PFSK-1 (cell line): ENCODE data around the gene LSR.

Source experiments
- FOXP2 ChIP-seq: optimal IDR thresholded peaks from 2 replicates; pipeline ENCODE3; 2011; ENCODE audit warnings: borderline replicate concordance, control low read depth, inconsistent platforms; ENCODE audit not compliant: insufficient read depth; ENCODE audit errors: extremely low read length, extremely low read depth
- POLR2AphosphoS5 ChIP-seq: IDR thresholded peaks from 2 replicates; pipeline ENCODE4 v1.6.1; 2012; ENCODE audit warnings: low read depth, mild to moderate bottlenecking, control low read depth, low read length, moderate library complexity
- SIN3A ChIP-seq: IDR thresholded peaks from 2 replicates; pipeline ENCODE4 v1.6.1; 2012; ENCODE audit warnings: mild to moderate bottlenecking, low read length, moderate library complexity, borderline replicate concordance; ENCODE audit not compliant: insufficient read depth
- TAF1 ChIP-seq: IDR thresholded peaks from 2 replicates; pipeline ENCODE4 v1.6.1; 2012; ENCODE audit warnings: low read length, control low read depth, borderline replicate concordance; ENCODE audit not compliant: insufficient read depth
- TF ChIP-seq, protein P1 (sequence below), 2 experiments: IDR thresholded peaks; 2 replicates each; pipeline versions ENCODE4 v1.6.1 to v1.8.0; 2011 to 2012; ENCODE audit warnings: low read depth in 2 of 2, low read length in 2 of 2, control low read depth in 1 of 2, inconsistent platforms in 1 of 2, mild to moderate bottlenecking in 1 of 2, moderate library complexity in 1 of 2; ENCODE audit not compliant: insufficient read depth in 1 of 2

DNA sequence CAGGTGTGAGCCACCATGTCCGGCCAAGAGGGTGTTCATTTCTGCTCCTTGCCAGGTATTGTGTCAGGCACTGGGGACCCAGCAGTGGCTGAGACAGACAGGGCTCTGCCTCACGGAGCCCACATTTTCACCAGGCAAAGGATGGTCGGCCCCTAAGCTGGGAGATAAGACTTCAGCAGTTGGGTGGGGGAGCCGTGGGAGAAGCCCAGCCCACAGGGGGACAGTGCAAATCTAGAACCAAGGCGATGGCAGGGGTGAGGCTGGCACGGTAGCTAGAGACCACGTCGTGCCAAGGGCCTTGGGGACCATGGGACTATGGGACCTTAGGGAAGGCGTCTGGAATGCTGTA lies 8.3 kb downstream of the LSR start:
- TF ChIP-seq, protein P1, sequence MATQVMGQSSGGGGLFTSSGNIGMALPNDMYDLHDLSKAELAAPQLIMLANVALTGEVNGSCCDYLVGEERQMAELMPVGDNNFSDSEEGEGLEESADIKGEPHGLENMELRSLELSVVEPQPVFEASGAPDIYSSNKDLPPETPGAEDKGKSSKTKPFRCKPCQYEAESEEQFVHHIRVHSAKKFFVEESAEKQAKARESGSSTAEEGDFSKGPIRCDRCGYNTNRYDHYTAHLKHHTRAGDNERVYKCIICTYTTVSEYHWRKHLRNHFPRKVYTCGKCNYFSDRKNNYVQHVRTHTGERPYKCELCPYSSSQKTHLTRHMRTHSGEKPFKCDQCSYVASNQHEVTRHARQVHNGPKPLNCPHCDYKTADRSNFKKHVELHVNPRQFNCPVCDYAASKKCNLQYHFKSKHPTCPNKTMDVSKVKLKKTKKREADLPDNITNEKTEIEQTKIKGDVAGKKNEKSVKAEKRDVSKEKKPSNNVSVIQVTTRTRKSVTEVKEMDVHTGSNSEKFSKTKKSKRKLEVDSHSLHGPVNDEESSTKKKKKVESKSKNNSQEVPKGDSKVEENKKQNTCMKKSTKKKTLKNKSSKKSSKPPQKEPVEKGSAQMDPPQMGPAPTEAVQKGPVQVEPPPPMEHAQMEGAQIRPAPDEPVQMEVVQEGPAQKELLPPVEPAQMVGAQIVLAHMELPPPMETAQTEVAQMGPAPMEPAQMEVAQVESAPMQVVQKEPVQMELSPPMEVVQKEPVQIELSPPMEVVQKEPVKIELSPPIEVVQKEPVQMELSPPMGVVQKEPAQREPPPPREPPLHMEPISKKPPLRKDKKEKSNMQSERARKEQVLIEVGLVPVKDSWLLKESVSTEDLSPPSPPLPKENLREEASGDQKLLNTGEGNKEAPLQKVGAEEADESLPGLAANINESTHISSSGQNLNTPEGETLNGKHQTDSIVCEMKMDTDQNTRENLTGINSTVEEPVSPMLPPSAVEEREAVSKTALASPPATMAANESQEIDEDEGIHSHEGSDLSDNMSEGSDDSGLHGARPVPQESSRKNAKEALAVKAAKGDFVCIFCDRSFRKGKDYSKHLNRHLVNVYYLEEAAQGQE (IDR thresholded peaks at IDR 0.05; ENCODE audit: insufficient read depth in 1 of 2, low read depth in 2 of 2, low read length in 2 of 2): no peak
- TF ChIP-seq POLR2AphosphoS5: no peak
- TF ChIP-seq TAF1: no peak
- TF ChIP-seq SIN3A: no peak
- no peak for TF ChIP-seq FOXP2
